CD4-positive, alpha-beta T cell treated with Interleukin-17A for 1 hour (primary cell): ENCODE data around the gene IL36B.

ENCODE experiments used
- DNase-seq: peaks from one replicate; pipeline ENCODE4 v3.0.0-alpha.2; 2020

Gene IL36B

GRCh38 chr2:113005030-113005509, 47.6 kb downstream of the IL36B start, which contains the start of gene IL36A:
TSS of gene IL36A (plus strand) at chr2:113005459. CDS start at chr2:113005872, 413 bp downstream.
- no peak for DNase-seq

- no peak for DNase-seq
These were observed 50.0 kb downstream of the IL36B start for GRCh38 chr2:113002677-113003076.

DNA sequence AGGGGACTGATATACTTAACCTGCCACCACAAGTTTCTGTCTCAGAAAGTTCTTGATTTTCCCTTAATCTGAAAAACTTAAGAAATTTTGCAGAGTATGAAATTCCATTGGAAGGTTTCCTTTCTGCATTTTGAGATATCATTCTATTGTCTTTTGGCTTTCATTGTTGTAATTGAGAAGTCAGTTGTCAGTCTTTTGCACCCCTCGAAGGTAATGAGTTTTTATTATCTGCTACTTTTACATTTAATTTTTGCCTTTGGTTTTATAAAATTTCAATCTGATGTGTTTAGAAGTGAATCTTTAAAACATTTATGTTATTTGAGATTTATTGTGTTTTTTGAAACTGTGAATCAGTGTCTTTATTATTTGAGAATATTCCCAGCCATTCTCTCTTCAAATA, 52.2 kb downstream of the IL36B start:
- DNase-seq, result no peak

DNA sequence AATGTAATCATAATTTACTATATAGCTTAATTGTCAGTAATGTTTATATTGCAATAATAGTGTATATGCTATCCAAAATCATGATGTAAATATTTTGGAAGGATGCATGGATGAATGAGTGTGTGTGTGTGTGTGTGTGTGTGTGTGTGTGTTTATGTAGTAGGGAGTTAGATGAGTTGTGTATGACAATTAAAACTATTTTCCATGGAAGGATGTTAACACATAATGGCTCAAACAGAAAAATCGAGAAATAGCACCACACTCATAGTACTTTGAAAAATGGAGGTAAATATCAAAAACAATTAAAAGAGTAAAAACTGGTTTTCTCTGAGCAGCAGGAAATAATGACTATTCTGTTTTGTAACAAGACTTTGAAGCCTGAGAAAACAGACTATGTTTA, 55.5 kb downstream of the IL36B start:
- no peak for DNase-seq

DNA sequence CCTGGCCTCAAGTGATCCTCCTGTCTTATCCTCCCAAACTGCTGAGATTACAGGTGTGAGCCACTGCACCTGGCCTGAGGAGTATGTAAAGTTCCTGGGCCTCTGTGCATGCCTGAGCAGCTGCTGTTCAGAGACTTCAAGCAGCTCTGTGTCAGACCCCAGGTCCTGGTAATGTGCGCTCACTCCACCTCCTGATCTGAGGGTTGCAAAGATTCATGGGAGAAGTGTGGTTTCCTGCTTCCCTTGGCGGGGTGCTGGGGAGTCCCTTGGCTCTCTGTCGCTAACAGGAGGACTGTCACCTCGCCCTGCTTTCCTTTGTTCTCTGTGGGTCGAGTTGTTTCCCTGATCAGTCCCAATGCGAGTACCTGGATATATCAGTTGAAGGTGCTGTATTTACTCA, 56.0 kb downstream of the IL36B start:
- peak; percentile 83 for DNase-seq

DNA sequence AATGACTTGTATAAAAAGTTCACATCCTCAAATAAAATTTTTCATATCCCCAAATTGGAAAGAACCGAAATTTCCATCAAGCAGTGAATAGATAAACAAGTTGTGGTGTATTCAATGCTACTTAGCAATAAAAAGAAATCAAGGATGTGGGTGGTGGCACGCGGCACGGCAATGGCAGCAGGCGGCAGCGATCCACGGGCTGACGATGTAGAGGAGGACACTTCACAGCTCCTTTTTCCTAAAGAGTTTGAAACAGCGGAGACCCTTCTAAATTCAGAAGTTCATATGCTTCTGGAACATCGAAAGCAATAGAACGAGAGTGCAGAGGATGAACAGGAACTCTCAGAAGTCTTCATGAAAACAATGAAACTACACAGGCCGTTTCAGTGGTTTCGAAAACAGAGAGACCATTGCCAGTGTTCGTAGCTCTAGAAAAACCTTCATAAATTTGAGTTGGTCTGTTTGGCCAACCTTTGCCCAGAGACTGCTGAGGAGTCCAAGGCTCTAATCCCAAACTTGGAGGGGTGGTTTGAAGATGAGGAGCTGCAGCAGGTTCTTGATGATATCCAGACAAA, 57.2 kb downstream of the IL36B start:
- DNase-seq, result peak; percentile 16

- DNase-seq, result no peak
These were observed 58.0 kb downstream of the IL36B start for GRCh38 chr2:112994648-112995047.

- DNase-seq, result no peak
These were observed 58.8 kb downstream of the IL36B start for GRCh38 chr2:112993831-112994230.

GRCh38 chr2:112989611-112990010, 63.1 kb downstream of the IL36B start:
- no peak for DNase-seq

DNA sequence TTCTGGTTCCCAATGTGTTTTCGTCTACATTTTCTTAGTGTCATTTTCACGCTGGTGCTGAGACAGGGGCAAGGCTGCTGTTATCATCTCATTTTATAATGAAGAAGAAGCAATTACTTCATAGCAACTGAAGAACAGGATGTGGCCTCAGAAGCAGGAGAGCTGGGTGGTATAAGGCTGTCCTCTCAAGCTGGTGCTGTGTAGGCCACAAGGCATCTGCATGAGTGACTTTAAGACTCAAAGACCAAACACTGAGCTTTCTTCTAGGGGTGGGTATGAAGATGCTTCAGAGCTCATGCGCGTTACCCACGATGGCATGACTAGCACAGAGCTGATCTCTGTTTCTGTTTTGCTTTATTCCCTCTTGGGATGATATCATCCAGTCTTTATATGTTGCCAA, 67.6 kb downstream of the IL36B start:
- DNase-seq, result peak; percentile 34

GRCh38 chr2:112980537-112980936, 72.1 kb downstream of the IL36B start:
- no peak for DNase-seq

DNA sequence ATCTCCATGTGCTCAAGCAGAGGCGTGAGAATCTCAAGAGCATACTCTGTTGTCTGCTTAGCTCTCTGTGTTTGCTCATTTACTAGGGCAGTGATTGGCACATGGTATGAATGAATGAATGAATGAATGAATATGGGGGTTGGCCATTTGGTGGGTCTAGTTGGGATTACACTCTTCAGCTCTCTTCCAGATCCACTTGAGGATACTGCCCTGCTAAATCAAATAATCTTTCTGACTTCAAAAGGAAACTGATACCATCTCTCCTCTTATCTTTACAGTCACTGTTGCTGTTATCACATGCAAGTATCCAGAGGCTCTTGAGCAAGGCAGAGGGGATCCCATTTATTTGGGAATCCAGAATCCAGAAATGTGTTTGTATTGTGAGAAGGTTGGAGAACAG, 72.9 kb downstream of the IL36B start:
- DNase-seq, result no peak

DNA sequence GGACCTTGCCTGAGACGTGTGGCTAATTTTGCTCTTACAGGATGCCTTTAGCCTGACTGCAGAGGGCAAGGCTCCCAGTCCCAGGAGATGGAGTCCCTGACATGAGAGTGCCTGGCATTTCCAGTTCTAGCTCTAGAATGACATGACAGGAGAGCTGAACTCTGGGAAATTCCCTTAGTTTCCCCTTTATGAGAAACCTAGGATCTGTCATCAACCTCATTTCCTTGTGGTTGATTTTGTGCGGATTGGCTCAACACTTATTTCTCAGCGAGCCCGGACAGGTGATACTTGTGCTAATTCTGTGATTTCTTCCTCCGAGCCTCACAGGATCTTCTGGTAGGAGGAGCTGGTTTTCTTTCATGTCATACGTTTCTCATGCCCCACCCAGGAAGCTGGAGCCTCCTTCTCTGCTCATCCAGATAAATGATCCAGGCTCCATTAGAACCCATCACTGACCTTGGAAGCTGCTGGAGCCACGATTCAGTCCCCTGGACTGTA, 75.1 kb downstream of the IL36B start, which contains the start of gene IL36G:
IL36G (plus strand) TSS at position 448 of the 498 bp plus-strand sequence. CDS start 633 bp downstream, outside the sequence.
- DNase-seq, result no peak
